Measurements from ENCODE around the gene RSU1. TPM values are rescaled to one million over a fixed set of nuclear protein-coding genes. Genes with fewer than 3 reads are reported as not detected.

RSU1 gene
- total and polyA plus RNA-seq, 10 donors: 20.5 to 81.7 (median 63.4) TPM

DNA sequence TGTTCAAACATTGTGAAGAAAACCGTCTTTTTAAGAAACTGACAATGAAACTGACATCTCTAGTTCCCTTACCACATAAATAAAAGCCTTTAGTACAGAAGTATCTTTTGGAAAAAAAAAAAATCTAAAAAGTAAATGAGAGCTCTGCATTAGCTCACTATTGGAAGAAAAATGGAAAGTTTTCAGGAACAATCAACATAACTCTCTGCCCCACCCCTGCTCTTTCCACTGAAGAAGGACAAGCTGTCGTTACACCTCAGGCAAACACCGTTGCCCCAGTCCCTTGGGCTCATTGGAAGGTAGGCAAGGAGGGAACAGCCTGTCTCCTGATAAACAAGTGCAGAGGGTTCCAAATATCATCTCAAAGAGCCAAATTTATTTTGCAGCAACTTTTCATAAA lies 273.1 kb downstream of the RSU1 start:
- intact Hi-C loops (cut with DNase I; ENCODE audit: low total_unique reads): no loop called here
- no peaks in the 10 kb centered on the region for H3K36me3 ChIP-seq

More for the DNA sequence above, 273.1 kb downstream of the RSU1 start:
- DNase-seq: no peak
- no peaks in the 10 kb centered on the region for H3K4me1 ChIP-seq
- H3K4me3 ChIP-seq: no peak overlapping the region
- no peak overlapping the region for H3K27ac ChIP-seq
- peaks cover 0 to 18% (median 0%) of the 10 kb centered on the region in 7 donors for H3K27me3 ChIP-seq (replicated peaks in 1 of 7)
- H3K9me3 ChIP-seq: no peaks in the 10 kb centered on the region
- WGBS, 5 donors: 75 to 90% (median 84%) methylated on average over 3 of the region's 3 CpGs
- no peak for TF ChIP-seq POLR2AphosphoS5 (IDR thresholded peaks at IDR 0.05)
- TF ChIP-seq POLR2A (IDR thresholded peaks at IDR 0.05): no peak

Small RNAs within 50 kb of the gene (small RNA-seq; reads per million reads assigned to genes)
- 0 reads per million in 4 donors for gene RF02271

Data from spleen (tissue), 11 donors.